22Rv1 (cell line): ENCODE data around the gene NRXN3.

ENCODE experiments used
- H3K27ac ChIP-seq: fragments of 450-650 bp; 2 replicates; pipeline ENCODE4 v1.5.1; 2017
- CTCF ChIP-seq: fragments of 450-650 bp; IDR thresholded peaks from 2 replicates; pipeline ENCODE4 v1.5.1; 2017; ENCODE audit warnings: mild to moderate bottlenecking
- ZFX ChIP-seq: fragments of 450-650 bp; IDR thresholded peaks from 2 replicates; pipeline ENCODE4 v1.6.1; 2017; ENCODE audit warnings: antibody characterized with exemption, borderline replicate concordance

NRXN3 gene

GRCh38 chr14:78700236-78700635, 530.1 kb downstream of the NRXN3 start:
- no peak overlapping the region for H3K27ac ChIP-seq
- no peak for TF ChIP-seq CTCF
- no peak for TF ChIP-seq ZFX

GRCh38 chr14:78701246-78701645, 531.1 kb downstream of the NRXN3 start:
- H3K27ac ChIP-seq: no peak overlapping the region
- TF ChIP-seq CTCF (no peak), ZFX (no peak)

GRCh38 chr14:78704965-78705364, 534.8 kb downstream of the NRXN3 start:
- no peak overlapping the region for H3K27ac ChIP-seq
- no peak for TF ChIP-seq CTCF
- no peak for TF ChIP-seq ZFX

- TF ChIP-seq ZFX (no peak), CTCF (no peak)
- H3K27ac ChIP-seq: no peak overlapping the region
These were observed 535.8 kb downstream of the NRXN3 start for GRCh38 chr14:78705989-78706388.

- TF ChIP-seq ZFX (no peak), CTCF (no peak)
- H3K27ac ChIP-seq: no peak overlapping the region
These were observed 539.8 kb downstream of the NRXN3 start for GRCh38 chr14:78709795-78710557.

- TF ChIP-seq CTCF: no peak
- TF ChIP-seq ZFX: no peak
- H3K27ac ChIP-seq: no peak overlapping the region
These were observed 540.8 kb downstream of the NRXN3 start for GRCh38 chr14:78710963-78711362.

- TF ChIP-seq CTCF: no peak
- no peak for TF ChIP-seq ZFX
- H3K27ac ChIP-seq: no peak overlapping the region
These were observed 543.5 kb downstream of the NRXN3 start for GRCh38 chr14:78713716-78714115.
